ENCODE measurements around the gene KLK12.

Gene KLK12

DNA sequence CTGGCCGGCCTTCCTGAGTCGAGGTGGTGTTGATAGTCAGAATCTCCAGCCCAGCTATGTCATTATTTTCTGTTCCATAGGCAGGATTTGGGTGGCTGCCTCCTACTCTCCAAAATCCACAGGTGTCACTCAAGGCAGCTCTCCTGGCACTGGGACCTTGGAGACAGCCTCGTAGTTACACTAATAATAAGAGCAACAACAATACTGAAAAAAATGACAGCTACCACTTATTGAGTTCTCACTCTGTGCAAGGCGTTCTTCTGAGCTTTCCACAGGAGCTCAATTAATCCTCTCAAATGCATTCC is 12.2 kb upstream of the KLK12 start:
- no peak for DNase-seq (ENCODE audit: low spot score)

DNA sequence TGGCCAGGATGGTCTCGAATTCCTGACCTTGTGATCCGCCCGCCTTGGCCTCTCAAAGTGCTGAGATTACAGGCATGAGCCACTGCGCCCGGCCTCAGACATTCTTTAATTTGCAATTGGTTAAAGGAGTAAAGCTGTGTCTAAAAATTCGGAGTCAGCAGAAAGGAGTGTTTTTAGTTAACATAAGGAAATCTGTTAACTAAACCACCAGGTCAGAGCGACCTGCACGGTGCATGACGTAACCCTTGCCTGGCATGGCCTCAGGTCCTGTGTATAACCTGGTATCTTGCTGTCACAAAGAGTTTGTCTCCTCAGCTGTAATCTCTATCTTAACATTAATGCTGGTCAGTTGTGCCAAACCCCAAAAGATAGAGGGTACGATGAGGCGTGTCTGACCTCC is 9.5 kb upstream of the KLK12 start:
- no peak for DNase-seq (ENCODE audit: low spot score)

DNA sequence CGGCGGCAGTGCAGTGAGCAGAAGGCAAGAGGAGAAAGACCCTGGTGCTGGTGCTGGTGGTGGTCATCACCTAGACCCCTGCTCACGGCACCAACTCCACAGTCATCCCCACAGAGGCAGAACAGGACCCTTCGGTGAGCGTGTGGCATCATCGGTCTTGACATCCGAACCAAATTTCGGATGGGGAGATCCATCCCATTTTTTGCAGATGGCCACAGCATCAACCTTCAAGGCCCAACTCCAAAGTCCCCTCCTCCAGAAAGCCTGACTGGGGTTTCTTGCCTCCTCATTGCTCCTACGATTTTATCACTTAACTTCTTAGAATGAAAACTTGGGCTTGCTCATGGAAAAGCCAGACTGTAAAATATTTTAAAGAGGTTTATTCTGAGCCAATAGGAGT is 8.7 kb upstream of the KLK12 start:
- DNase-seq (ENCODE audit: low spot score) = no peak

DNA sequence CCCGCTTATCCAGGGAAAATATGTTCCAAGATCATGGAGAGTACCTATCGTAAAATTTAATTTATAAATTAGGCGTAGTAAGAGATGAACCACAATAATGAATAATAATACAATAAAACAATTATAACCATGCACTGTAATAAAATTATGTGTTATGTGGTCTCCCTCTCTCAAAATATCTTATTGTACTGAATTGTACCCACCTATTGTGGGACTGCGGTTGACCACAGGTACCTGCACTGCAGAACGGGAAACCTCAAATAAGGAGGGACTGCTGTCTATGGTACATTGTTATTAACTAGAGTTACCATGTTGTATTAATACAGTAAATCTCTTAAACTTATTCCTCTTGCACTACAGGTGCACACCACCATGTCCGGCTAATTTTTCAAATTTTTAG is 5.3 kb upstream of the KLK12 start:
- DNase-seq (ENCODE audit: low spot score) = no peak

DNA sequence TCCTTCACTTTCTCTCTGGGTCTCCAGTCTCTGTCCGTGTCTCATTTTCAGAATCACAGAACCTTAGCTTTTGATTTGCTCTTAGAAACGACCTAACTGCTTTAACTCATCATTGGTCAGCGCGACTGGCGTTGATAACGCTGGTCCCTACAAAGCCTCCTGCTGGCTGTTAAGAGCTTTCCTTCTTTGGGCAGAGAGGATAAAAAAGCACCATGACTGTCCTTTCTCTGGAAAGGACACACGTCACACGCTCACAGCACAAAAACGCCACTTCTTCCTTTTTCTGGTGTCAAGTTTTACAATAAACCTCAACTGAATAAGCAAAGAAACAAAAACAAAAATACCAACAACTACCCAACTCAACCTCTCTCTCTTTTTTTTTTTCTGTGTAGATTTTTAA is 1.7 kb upstream of the KLK12 start:
- DNase-seq (ENCODE audit: low spot score) = no peak

DNA sequence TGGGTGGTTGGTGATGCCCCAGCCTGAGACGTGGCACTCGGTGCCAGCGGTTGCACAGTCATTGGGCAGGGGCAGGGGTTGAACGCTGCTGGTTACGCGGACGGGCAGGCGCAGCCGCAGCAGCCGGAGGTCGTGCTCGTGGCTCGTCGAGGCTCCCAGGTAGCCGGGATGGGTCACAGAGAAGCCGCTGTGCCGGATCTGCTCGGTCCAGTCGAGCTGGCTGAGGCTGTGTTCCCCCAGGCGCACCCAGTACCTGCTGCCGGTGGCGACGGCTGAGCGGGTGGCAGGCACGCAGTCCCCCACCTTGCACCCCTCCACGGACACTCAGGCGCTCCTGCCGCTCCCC is 2.9 kb downstream of the KLK12 start:
- DNase-seq (ENCODE audit: low spot score) = no peak

DNA sequence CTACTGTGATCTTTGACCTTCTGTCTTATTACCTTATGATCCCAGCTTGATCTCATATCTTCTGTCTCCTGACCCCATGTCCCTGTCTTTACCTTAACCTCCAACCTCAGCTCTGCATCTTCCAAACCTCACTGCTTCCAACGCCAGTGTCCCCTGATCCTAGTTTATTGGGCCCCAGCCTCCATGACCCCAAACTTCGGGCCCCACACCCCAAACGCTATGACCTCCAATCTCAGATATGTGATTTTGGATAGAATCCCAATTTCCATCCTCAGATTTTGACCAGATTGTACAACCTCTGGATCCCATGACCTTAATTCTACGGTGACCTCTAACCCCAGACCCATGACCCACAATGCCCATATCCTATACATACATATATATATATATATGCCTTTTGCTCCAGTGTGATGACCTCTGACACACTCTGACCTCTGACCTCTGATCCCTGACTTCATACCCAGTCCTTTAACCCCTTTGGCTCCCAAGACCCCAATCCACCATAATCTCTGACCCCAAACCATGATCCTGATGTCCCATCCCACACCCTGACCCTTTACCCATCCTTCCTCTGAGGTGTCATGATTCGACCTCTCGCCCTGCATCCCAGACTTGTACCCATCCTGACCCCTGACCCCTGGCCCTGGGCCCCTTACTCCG is 3.5 kb downstream of the KLK12 start:
- no peak for DNase-seq (ENCODE audit: low spot score)

DNA sequence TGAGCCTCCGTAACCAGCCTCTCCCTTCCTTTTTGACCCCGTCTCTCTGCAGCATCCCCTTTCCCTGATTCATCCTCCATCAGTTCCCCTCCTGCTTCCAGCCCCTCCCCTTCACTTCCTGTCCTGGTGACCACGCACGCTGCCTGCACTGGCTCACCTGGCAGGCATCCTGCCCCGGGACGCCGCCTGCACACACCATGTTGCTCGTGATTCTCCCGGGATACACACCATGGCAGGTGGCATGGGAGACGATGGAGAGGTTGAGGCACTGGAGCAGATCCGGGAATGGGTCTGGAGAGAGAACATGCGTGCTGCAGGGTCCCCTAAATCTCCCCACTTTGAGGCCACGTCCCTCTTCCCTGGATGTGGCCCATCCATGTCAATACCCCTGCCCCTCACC is 4.2 kb downstream of the KLK12 start:
- DNase-seq (ENCODE audit: low spot score) = no peak

DNA sequence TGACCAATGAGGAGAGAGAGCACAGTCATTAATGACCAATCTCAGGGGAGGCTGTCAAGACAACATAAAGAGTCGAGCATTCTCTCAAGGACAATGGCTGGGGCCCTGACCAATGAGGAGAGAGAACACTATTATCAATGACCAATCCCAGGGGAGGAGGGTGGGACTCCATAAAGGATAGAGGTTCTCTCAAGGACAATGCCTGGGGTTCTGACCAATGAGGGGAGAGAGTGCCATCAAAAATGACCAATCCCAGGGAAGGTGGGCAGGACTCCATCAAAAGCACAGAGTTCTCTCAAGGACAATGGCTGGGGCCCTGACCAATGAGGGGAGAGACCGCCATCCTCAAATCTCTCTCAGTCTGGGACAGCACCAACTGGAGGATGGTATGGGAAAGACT is 5.1 kb downstream of the KLK12 start:
- no peak for DNase-seq (ENCODE audit: low spot score)

DNA sequence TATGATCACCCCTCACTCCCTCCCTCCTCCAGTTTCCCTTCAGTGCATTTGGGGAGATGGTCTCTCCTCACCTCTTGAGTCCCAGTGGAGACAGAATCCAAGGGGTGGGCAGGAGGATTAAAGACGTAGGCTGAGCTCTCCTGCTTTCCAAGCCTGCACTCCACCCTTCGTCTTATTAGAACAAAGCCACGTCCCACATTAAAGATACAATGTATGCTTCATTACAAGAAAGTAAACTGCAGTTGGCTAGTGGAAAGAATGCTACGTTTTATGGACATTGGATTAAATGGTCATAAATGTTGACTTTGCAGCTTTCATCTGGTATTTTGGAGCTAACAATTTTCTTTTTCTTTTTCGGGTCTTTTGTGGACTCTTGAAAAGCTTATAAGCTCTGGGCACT is 6.9 kb downstream of the KLK12 start:
- DNase-seq (ENCODE audit: low spot score) = no peak

DNA sequence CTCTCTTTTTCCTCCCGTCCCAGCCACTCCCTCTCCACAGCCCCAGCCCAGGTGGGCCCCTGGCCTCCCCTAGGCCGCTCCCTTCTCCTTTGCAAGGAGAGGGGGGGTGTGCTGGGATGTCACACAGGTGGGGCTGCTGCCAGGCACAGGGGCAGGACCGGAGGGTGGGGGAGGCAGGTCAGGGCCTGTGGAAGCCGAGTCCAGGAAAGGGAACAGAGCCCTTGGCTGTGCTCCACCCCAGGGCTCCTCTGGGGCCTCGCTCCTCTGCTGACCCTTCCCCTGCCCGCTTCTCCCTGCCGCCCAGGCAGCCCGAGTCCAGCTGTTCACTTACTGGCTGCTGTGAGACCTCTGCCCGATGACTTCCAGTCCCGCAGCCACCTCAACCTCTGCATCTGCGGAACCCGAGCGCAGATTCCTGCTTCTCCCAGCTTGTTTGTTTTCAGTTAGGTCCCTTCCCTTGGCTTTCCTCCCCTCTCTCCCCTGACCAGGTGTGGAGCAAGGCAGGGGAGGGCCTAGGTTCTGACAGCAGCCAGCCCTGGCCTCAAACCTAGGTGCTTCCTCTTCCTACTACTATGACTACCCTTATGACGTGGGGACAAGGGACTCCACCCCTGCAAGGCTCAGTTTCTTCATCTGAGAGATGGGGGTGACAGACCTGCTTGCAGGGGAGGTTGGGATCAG is 7.5 kb downstream of the KLK12 start:
- no peak for DNase-seq (ENCODE audit: low spot score)

DNA sequence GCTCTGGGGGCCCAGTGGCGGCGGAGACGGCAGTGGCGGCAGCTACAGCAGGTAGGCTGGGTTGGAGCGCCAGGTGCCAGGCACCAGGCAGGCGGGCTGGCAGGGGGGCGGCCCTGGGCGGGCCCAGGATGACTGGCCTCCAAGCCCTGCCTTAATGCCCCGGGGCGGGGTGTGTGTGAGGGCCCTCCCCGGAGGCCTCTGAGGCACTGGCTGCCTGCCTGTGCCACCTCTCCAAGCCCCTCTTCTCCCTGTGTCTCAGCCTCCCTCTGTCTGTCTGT is 8.3 kb downstream of the KLK12 start, which contains the start of gene KLK11:
Gene KLK11, minus strand, starts transcription at position 63 of the 278 bp plus-strand sequence. CDS start 985 bp downstream, outside the sequence.
- no peak for DNase-seq (ENCODE audit: low spot score)

DNA sequence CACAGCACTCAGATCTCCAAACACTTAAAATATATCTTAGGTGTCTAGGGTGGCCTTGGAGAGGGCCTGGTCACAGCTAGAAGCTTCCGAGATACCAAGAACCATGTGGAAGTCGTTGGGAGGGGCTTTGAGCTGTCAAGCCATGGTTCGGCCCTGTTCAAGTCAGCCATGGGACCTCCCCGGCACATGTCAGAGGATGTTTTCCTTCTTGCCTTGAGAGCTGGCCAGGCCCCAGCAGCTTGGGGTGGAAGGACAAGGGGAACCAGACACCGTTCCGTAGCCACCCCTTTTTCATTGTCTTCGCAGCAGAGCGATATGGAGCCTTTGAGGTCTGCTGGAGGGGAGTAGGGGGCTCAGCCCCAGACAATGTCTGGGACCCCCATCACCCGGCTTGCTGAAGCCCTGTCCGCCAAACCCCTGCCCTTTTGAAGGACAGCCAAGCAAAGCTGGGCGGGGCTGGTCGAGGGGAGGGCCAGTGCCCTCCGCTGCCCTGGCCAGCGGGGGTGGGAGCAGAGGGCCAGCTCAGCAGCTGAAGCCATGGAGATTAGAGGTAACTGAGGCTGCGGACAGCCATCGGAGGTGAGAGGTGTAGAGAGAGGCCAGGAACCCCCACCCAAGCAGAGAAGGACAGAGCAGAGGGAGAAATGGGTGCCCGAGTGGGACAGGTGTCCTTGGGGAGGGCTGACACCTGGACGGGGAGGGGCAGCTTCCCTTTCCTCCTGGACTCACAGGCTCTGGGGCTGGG is 8.8 kb downstream of the KLK12 start:
- no peak for DNase-seq (ENCODE audit: low spot score)

DNA sequence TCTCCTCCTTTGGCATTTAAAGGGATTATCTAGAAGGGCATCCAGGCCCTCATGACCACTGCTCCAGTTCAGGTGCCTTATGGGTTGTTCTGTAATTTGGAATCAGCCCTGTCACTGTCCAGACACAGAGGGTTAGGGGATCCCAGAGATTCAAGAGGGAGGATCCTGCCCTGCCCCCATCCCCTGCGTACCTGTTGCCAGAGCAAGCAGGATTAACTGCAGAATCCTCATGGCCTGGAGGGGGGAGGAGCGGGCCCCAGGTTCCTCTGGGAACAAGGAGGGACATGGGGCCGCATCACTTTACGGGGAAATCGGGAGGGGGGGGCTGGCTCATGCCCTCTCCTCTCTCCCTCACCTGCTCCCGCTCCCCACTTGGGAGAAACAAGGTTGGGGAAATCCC is 9.4 kb downstream of the KLK12 start:
- no peak for DNase-seq (ENCODE audit: low spot score)

DNA sequence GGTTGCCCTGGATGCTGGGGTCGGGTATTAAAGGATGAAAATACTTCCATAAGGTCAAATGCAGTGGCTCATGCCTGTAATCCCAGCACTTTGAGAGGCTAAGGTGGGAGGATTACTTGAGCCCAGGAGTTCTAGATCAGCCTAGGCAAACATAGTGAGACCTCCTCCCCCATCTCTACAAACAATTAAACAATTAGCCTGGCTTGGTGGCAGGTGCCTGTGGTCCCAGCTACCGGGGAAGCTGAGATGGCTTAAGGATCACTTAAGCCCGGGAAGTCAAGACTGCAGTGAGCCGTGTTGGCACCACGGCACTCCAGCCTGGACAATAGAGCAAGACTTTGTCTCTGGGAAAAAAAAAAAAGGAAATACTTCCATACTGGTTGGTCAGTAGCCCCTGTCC is 9.9 kb downstream of the KLK12 start:
- DNase-seq (ENCODE audit: low spot score) = no peak

DNA sequence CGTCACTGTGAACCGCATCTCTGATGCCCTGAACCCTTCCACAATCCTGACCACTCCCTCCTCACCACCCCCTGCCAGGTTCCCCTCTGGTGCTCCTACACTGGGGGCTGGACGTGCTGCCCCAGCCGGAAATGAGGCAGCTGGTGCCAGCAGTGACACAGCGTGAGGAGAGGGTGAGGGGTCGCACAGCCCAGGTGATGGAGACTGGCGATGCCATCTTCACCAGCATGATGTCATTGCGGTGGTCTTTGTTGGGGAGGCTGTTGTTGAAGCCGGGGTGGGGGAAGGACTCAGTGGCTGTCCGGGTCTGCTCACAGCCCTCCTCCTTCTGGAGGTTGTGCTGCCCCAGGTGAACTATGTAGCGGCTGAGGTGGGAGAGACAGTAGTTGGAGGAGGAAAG is 10.9 kb downstream of the KLK12 start:
- DNase-seq (ENCODE audit: low spot score) = no peak

DNA sequence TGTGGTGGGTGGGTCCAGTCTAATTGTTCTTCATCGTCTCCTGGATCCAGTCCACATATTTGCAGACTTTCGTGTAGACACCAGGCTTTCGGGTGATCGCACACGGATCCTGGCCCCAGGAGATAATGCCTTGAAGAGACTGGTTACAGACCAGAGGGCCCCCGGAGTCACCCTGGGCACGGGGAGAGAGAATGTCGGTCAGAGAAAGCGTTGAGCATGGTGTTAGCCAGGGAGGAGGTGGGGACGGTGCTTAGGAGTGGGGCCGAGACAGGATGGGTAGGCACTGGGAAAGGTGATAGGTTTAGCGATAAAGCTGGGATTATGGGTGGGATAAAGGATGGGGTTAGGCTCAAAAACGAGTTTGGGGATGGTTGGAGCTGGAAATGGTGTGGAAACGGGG is 12.3 kb downstream of the KLK12 start:
- DNase-seq (ENCODE audit: low spot score) = no peak

DNA sequence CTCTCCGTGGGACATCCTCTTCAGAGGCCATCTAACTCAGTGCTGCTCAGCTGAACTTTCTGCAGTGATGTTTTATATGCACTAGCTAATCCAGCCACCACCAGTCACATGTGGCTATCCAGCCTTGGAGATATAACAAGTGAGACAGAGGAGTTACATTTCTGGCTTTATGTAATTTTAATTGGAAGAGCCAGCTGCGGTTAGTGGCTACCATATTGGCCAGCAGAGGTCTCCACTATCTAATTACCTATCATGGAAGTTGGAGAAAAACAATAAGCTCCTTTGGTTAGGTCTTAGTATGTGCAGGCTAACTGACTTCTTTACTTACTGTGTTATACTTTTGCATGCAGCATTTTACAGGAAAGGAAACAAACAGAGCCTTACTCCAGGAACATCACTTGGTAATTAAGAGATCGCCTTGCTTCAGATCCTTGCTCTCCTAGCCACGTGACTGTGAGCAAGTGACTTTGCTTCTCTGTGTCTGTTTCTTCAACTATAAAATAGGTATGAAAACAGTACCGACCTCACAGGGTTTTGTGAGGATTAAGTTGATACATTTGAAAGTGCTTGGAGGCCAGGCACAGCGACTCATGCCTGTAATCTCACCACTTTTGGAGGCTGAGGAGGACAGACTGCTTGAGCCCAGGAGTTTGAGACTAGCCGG is 13.7 kb downstream of the KLK12 start:
- DNase-seq (ENCODE audit: low spot score) = no peak

DNA sequence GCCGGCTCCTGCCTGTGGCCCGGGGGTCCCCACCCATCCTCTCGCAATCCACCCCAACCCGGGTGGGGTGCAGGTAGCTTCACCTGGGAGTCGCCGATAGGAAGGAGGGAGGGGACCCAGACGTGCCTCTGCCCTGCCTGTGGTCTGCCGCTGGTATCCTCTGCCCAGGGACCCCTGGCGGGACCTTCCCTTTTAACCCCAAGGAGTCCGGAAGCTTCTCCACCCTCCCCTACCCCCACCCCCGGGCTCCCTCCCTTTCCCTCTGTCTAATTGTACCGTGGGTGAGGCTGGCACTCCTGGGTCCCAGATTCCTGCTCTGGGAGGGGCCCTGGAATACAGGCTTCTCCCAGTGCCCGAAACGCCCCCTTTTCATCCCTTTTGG is 15.3 kb downstream of the KLK12 start, which contains the start of gene KLK10:
Gene KLK10, minus strand, starts transcription at position 166 of the 382 bp plus-strand sequence. CDS start 579 bp downstream, outside the sequence.
- no peak for DNase-seq (ENCODE audit: low spot score)

DNA sequence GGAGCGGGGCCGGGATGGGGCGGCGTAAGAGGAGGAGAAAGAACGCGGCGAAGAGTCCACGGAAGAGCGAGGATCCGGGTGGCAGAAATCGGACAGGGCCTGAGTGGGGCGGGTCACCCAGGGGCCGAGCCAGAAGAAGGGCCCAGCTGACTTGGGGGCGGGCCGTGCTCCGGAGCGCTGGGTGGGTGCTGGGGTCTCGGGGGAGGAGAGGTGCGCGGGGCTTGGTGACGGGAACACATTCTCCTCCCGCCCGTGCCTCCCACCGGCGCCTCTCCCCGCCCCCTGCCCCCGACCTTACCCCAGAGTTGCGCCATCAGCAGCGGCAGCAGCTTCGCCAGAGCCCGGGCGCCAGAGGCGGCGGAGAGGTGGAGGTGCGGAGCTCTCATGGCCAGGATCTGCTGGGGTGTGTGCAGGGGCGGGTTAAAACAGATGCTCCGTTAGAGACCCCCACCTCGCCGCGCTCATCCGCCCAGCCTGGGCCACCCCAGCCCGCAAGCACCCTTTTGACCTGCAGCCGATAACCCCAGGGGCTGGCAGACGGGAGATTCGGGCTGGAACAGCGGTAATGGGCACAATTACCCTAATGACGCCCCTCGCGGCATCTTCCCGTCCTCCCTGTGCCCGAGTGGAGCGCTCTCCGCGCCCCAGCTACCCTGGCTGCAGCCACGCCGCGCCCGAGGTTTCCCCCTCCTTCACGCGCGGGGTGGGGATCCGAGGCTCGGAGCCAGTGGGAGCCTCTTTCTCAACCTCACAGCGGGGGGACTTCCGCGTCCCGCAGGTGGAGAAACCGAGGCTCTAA is 15.9 kb downstream of the KLK12 start:
- no peak for DNase-seq (ENCODE audit: low spot score)

DNA sequence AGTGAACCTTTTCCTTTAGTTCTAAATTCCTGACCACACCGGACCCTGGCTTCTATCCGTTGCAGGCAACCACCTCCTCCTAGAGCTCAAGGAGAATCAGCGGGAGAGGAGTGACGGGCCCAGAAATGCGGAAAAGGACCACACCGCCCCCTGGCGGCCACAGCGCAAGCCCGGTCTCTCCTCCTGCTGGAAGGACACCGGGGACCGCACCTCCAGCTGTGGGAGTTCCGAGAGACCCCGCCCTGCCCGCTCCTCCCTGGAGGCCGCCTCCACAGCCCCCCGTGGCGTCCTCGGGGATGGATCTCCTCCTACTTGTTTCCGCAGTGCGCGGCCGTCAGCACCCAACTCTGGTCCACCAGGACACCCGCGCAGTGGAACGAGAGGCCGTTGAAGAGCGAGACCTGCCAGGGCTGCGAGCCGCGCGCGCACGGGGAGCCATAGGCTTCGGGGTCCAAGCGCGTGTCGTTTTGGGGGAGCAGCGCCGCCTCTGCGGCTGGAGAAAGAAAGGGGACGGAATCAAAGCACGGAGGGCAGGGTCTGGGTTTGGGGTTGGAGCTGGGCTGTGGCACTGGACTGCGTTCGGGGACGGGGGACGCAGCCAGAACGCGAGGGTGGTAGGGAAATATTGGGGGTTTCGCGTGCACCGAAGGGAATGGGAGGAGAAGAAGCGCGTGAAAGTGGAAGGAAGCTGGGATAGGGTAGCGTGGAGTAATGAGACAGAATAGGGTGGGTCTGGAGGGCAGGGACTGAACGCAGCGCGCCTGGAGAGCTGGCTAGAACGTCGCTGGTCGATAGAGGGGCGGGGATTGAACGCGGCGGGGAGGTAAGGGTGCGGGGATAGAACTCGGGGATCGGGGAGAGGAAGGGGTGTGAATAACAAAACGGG is 17.8 kb downstream of the KLK12 start:
- DNase-seq (ENCODE audit: low spot score) = no peak
